ENCODE results near the gene DNAJC11. TPM values are rescaled to one million over a fixed set of nuclear protein-coding genes. Genes with fewer than 3 reads are reported as not detected.
A peak's percentile ranks its signal among the peaks of the same experiment; 100 is the strongest.

DNAJC11 gene
- polyA plus RNA-seq, 1 experiment, result 41.9 TPM

DNA sequence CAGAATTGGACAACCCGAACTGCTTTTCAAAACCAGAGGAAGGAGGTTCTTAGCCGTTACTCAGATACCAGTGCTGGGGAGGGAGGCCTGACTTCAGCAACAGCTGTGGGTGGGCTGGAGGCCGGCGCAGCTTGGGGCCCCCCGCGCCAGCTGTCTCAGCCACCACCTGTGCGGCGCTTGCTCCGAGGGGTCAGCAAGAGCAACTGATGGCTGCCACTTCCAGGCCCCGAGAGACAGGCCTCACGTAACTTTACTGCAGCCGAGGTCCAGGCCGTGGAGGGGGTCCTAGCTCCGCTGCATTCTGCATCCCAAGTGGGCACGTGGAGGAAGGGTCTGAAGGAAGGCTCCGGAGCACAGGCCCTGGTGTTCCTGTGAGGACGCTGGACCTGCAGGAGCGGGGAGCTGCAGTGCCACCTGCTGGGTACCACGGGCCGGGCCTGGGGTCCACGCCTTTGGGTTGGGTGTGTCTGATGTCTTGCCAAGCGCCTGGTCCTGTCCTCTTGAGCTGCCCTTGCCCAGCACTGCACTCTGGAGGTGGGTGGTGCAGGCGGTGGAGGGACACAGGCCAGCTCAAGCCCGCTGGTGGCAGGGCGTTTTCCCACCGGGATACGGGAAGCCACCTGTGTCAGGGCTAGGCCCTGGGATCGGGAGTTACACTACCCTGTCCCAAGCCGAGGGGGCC lies 67.1 kb downstream of the DNAJC11 start:
- TF ChIP-seq, protein P1, sequence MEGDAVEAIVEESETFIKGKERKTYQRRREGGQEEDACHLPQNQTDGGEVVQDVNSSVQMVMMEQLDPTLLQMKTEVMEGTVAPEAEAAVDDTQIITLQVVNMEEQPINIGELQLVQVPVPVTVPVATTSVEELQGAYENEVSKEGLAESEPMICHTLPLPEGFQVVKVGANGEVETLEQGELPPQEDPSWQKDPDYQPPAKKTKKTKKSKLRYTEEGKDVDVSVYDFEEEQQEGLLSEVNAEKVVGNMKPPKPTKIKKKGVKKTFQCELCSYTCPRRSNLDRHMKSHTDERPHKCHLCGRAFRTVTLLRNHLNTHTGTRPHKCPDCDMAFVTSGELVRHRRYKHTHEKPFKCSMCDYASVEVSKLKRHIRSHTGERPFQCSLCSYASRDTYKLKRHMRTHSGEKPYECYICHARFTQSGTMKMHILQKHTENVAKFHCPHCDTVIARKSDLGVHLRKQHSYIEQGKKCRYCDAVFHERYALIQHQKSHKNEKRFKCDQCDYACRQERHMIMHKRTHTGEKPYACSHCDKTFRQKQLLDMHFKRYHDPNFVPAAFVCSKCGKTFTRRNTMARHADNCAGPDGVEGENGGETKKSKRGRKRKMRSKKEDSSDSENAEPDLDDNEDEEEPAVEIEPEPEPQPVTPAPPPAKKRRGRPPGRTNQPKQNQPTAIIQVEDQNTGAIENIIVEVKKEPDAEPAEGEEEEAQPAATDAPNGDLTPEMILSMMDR (IDR thresholded peaks at IDR 0.05; ENCODE audit: low read depth, low read length), result peak; percentile 48
- H3K9me3 ChIP-seq (ENCODE audit: control insufficient read depth, insufficient read depth, low read length), result no peaks in the 10 kb centered on the region
- no peak for DNase-seq (ENCODE audit: low read depth, low spot score)
- ChIA-PET CTCF (interaction anchor here (0.7 to 1.1 kb wide), 3 partner anchors 30 to 148 kb away, joined by 3 read pairs; no protein-coding TSS in a partner anchor), POLR2A (no interaction called here)
- no peaks in the 10 kb centered on the region for H3K27me3 ChIP-seq (ENCODE audit: control insufficient read depth, insufficient read depth, low read length)
- H3K4me3 ChIP-seq (ENCODE audit: low read depth, low read length), result no peak overlapping the region
- H3K27ac ChIP-seq (ENCODE audit: low read depth, low read length), result no peak overlapping the region

DNA sequence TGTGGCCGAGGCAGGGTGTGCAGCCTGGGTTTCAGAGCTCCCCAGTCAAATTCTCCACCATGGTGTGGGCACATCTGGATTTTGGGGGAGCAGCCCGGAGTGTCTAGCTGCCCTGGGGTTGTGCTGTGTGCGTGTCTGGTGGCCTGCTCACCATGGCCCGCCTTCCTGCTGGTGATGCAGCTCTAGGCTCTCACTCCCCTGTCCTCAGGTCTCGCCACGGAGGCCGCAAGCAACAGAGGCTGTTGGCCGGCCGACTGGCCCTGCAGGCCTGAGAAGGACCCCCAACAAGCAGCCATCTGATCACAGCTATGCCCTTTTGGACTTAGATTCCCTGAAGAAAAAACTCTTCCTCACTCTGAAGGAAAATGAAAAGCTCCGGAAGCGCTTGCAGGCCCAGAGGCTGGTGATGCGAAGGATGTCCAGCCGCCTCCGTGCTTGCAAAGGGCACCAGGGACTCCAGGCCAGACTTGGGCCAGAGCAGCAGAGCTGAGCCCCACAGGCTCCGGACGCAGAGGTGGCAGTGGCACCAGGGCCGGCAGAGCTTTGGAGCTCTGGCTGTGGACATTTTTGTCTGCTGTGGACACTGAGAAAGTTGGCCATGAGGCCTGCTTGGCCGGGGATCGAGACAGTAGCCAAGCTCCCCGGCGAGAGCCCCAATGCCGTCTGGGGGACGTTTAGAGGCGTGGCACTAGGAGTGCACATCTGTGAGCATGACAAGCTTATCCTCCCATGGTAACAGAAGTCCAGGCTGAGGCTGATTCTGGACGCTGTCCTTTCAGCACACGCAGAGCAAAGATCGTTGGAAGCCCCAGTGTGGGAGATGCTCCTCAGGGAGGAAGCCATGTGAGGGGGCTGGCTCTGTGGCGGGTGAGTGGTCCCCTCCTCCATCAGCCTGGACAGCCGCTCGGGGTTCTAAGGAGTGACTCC lies 68.8 kb downstream of the DNAJC11 start:
- Histone ChIP-seq H3K27ac (ENCODE audit: low read depth, low read length) (no peak overlapping the region), H3K27me3 (ENCODE audit: control insufficient read depth, insufficient read depth, low read length) (no peaks in the 10 kb centered on the region), H3K4me3 (ENCODE audit: low read depth, low read length) (no peak overlapping the region), H3K9me3 (ENCODE audit: control insufficient read depth, insufficient read depth, low read length) (no peaks in the 10 kb centered on the region)
- ChIA-PET CTCF (interaction anchor here (0.9 kb wide), 1 partner anchor 29 kb away, joined by 3 read pairs; no protein-coding TSS in a partner anchor), POLR2A (interaction anchor here (1.4 kb wide), 1 partner anchor 15 kb away, joined by 6 read pairs; no protein-coding TSS in a partner anchor)
- no peak for DNase-seq (ENCODE audit: low read depth, low spot score)
- TF ChIP-seq, protein P1 (IDR thresholded peaks at IDR 0.05; ENCODE audit: low read depth, low read length), result no peak

DNA sequence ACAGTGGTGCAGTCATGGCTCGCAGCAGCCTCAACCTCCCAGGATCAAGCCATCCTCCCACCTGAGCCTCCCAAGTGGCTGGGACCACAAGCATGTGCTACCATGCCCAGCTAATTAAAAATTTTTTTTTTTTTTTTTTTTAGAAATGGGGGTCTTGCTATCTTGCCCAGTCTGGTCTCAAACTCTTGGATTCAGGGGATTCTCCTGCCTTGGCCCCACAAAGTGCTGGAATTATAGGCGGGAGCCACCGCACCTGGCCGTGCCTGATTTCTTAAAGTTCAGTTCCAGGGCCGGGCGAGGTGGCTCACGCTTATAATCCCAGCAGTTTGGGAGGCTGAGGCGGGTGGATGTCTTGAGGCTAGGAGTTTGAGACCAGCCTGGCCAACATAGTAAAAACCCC lies 70.6 kb downstream of the DNAJC11 start:
- no peaks in the 10 kb centered on the region for H3K27me3 ChIP-seq (ENCODE audit: control insufficient read depth, insufficient read depth, low read length)
- no peak overlapping the region for H3K27ac ChIP-seq (ENCODE audit: low read depth, low read length)
- no peak overlapping the region for H3K4me3 ChIP-seq (ENCODE audit: low read depth, low read length)
- POLR2A ChIA-PET, result no interaction called here
- no peak for DNase-seq (ENCODE audit: low read depth, low spot score)
- H3K9me3 ChIP-seq (ENCODE audit: control insufficient read depth, insufficient read depth, low read length), result no peaks in the 10 kb centered on the region
- TF ChIP-seq, protein P1 (IDR thresholded peaks at IDR 0.05; ENCODE audit: low read depth, low read length), result no peak
- CTCF ChIA-PET, result interaction anchor here (0.6 kb wide), 1 partner anchor 35 kb away, joined by 3 read pairs; no protein-coding TSS in a partner anchor

DNA sequence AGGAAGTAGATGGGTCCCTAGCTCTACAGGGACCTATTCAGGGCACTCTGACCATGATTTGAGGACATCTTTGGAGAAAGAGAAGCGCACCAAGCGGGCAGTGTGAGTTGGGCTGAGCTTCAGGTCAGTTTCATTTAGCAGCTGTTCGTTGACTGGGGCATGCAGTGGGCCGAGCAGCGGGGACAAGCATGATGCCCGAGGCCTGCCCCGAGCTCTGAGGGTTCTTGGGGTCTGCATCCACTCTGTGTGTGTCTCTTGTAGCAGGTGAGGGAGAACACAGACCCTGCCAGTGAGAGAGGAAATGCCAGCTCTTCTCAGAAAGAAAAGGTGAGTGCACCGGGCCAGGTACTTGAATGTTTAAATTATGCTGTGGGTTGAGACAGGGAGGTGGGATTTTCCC lies 71.6 kb downstream of the DNAJC11 start:
- H3K27me3 ChIP-seq (ENCODE audit: control insufficient read depth, insufficient read depth, low read length), result no peaks in the 10 kb centered on the region
- no peak overlapping the region for H3K4me3 ChIP-seq (ENCODE audit: low read depth, low read length)
- H3K27ac ChIP-seq (ENCODE audit: low read depth, low read length), result no peak overlapping the region
- ChIA-PET POLR2A (no interaction called here), CTCF (no interaction called here)
- no peaks in the 10 kb centered on the region for H3K9me3 ChIP-seq (ENCODE audit: control insufficient read depth, insufficient read depth, low read length)
- TF ChIP-seq, protein P1 (IDR thresholded peaks at IDR 0.05; ENCODE audit: low read depth, low read length), result no peak
- no peak for DNase-seq (ENCODE audit: low read depth, low spot score)
